ENCODE measurements around the gene ZNF331.

ZNF331 gene

GRCh38 chr19:53571339-53571738, 33.4 kb downstream of the ZNF331 start:
- DNase-seq (ENCODE audit: low read depth, low spot score) = no peak

GRCh38 chr19:53576941-53577653, 39.2 kb downstream of the ZNF331 start:
- no peak for DNase-seq (ENCODE audit: low read depth, low spot score)

GRCh38 chr19:53577968-53578367, 40.0 kb downstream of the ZNF331 start:
- DNase-seq (ENCODE audit: low read depth, low spot score) = no peak

DNA sequence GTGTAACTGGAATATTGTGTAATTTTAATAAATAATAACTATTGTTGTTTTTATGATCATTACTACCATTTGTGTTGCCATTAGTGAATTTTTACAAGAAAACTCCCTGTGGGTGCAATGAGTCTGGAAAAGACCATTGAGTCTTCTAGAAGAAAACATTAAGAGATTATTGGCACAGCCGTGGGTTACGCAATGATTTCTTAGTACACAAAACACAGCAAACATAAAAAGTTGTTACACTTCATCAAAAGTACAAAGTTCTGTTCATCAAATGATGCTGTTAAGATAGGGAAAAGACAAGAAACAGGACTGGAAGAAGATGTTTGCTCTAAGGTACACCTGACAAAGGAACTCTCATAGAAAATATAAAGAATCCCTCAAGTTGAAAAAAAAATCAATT, 41.6 kb downstream of the ZNF331 start:
- no peak for DNase-seq (ENCODE audit: low read depth, low spot score)

DNA sequence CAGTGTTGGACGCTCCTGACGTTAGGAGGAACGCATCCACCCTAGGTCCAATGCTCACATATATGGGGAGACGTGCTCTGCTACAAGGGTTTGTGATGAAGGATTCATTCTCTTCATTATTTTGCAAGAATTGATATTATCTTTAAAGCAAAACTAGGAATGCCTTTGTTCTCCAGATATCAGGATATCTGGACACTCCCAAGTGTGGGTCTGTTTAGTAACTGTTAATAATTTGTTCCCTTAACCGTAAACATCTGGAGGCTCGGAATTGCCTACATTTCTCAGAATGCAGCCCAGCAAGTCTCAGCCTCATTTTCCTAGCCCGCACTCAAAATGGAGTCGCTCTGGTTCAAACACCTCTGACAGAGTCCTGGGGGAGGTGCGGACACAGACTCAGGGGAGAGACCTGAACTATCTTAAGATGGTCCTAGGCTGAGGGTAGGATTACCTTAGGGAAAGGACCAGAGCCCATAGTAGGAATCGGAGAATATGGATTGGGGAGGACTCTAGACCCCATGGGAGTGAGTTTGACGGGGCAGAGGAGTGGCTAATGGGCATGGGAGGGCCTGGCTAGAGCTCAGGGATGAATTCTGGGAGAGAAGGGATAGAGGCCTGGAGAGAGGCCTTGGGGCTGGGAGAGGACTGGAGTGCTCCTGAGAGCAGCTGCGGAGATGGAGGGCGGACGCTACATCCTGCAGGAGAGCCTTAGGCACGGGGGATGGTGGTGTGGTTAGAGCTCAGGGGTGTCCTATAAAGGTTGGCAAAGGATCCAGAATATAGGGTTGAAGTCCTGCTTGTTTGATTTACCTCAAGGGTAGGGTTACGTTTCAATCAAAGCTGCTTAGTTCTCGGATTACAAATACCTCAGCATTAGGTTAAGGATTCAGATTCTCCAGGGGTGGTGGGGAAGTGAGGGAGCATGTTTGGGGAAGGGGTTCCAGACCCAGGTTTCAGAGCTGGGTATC, 43.2 kb downstream of the ZNF331 start:
- DNase-seq (ENCODE audit: low read depth, low spot score) = no peak

DNA sequence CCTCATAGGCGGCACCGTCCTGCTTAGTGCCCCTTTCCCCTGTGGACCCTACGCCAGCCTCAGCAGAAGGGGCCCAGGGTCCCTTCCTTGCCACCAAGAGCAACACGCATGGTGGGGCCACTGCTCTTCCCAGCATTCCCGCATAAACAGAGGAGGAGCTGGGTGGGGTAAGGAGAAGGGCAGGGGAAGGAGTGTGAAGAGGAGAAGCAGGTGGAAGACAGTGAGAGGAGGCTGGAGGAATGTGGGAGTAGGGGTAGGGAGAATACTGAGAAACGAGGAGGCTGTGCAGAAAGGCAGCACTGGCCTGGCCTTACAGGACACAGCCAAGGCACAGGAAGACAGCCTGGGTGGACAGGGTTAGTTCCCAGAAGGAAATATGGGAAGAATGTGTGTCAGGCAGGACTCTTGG, 43.9 kb downstream of the ZNF331 start:
- DNase-seq (ENCODE audit: low read depth, low spot score) = no peak

- no peak for DNase-seq (ENCODE audit: low read depth, low spot score)
These were observed 45.2 kb downstream of the ZNF331 start for GRCh38 chr19:53583181-53583580.

- DNase-seq (ENCODE audit: low read depth, low spot score) = no peak
These were observed 48.3 kb downstream of the ZNF331 start for GRCh38 chr19:53586277-53586691.

DNA sequence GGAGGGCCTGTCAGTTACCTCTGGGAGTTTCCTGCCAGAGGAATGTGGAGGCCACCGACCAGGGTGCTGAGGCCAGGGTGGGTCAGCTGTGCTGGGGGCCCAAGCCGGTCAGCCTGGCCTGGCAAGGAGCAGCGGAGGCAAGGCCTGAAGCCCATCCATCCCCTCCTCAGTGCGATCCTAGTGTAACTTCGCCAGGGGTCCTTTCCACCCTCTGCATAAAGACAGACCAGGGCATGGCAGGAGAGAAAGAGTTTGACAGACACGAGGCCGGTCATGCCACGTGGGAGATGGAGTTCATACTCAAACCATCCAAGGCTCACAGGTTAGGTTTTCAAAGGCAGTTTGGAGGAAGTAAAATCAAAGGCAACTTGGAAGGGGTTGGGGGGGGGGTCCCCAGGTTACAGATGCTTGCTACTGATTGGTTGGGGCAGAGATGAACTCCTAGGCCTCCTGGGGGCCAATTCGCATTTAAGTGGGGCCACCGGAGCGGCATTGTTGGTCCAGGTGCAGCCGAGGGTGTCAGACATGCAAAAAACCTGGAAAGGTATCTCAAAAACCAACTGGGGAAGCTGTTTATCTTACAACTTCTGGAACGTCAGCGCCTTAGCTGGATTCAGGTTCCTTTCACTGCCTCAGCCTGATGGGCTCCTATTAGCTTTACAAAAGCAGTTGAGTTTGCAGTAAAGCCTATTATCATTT, 57.0 kb downstream of the ZNF331 start:
- no peak for DNase-seq (ENCODE audit: low read depth, low spot score)

- DNase-seq (ENCODE audit: low read depth, low spot score) = no peak
These were observed 57.5 kb downstream of the ZNF331 start for GRCh38 chr19:53595510-53595867.

- no peak for DNase-seq (ENCODE audit: low read depth, low spot score)
These were observed 58.1 kb downstream of the ZNF331 start for GRCh38 chr19:53596056-53596455.

DNA sequence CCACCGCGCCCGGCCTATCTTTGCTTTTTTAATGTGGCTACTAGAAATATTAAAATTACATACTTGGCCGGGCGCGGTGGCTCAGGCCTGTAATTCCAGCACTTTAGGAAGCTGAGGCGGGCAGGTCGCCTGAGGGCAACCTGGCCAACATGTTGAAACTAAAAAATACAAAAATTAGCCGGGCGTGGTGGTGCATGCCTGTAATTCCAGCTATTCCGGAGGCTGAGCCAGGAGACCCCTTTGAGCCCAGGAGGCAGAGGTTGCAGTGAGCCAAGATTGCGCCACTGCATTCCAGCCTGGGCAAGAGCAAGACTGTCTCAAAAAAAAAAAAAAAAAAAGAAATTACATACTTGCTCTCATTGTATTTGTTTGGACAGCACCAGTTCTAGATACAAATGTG, 59.1 kb downstream of the ZNF331 start:
- no peak for DNase-seq (ENCODE audit: low read depth, low spot score)

DNA sequence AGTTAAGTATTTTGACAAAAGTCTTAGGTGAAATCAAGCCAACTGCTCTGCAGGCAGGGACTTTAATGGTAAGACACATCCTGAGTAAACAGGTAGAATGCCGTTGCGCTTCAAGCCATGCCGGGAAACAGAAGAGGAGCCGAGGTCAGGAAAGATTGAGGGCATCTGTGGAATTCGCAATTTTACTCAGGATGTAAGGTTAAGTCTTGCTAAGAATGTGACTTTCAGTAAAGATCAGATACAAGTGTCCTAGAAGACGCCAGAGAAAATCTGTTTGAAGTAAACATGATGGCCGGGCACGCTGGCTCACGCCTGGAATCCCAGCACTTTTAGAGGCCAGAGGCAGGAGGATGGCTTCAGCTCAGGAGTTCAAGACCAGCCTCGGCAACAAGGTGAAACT, 60.4 kb downstream of the ZNF331 start:
- DNase-seq (ENCODE audit: low read depth, low spot score) = no peak

DNA sequence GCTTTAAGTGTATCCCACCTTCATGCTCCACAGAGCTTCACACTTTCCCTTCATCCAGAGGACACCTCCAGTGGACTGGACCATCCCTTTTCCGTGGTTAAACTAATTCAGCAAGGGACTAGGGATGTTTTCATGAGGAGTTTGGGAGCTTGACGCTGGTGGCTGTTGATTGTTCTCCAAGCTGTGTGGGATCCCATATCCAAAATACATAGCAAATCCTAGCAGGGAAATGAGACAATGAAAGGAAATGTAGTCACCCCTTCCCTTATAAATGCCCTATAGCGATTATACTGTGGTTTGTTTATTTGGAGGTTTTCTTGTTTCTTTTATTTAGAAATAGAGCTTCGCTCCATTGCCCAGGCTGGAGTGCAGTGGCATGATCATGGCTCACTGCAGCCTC, 62.3 kb downstream of the ZNF331 start:
- DNase-seq (ENCODE audit: low read depth, low spot score) = no peak

GRCh38 chr19:53606031-53606430, 68.1 kb downstream of the ZNF331 start:
- no peak for DNase-seq (ENCODE audit: low read depth, low spot score)

DNA sequence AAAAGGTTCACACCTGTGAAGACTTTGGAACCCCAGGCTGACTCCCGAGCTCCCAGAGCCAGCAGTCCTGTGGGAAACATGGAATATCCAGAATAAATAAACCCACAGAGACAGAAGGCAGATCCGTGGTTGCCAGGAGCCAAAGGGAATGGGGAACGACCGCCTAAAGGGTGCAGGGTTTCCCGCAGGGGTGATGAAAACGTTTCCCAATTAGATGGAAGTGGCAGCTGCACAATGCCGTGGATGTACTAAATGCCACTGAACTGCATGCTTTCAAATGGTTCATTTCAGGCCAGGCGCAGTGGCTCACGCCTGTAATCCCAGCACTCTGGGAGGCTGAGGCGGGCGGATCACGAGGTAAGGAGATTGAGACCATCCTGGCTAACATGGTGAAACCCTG, 70.4 kb downstream of the ZNF331 start:
- no peak for DNase-seq (ENCODE audit: low read depth, low spot score)

GRCh38 chr19:53612762-53613526, 75.0 kb downstream of the ZNF331 start:
- no peak for DNase-seq (ENCODE audit: low read depth, low spot score)

- DNase-seq (ENCODE audit: low read depth, low spot score) = no peak
These were observed 84.2 kb downstream of the ZNF331 start for GRCh38 chr19:53621885-53622740.

- DNase-seq (ENCODE audit: low read depth, low spot score) = no peak
These were observed 87.0 kb downstream of the ZNF331 start for GRCh38 chr19:53624771-53625545.

GRCh38 chr19:53626486-53626885, 88.5 kb downstream of the ZNF331 start:
- no peak for DNase-seq (ENCODE audit: low read depth, low spot score)
